ENCODE data around the gene NBAS. TPM values are rescaled to one million over a fixed set of nuclear protein-coding genes. Genes with fewer than 3 reads are reported as not detected.
"Not testable (repeated sequence)": the region's sequence is repeated elsewhere in the genome, so short reads cannot be mapped to it uniquely, and the experiment has no call there.

Gene NBAS
- total RNA-seq, 1 donor from 2014 or later = 52.9 TPM

- TF ChIP-seq CTCF (IDR thresholded peaks at IDR 0.05; ENCODE audit: unreplicated experiment) = no peak
- H3K27ac Mint-ChIP-seq = no peak overlapping the region
- H3K27me3 Mint-ChIP-seq (ENCODE audit: low read depth) = no peaks in the 10 kb centered on the region
- H3K4me3 Mint-ChIP-seq = no peak overlapping the region
- DNase-seq (ENCODE audit: low spot score in 2 of 2, unreplicated experiment in 2 of 2) = no peak
- no peaks in the 10 kb centered on the region for H3K9me3 Mint-ChIP-seq
- peaks cover 36% of the 10 kb centered on the region for H3K36me3 Mint-ChIP-seq
- H3K4me1 Mint-ChIP-seq = no peaks in the 10 kb centered on the region
Observed at GRCh38 chr2:15531095-15531854, 29.9 kb downstream of the NBAS start.

GRCh38 chr2:15527074-15527739, 33.9 kb downstream of the NBAS start:
- H3K27me3 Mint-ChIP-seq (ENCODE audit: low read depth) = no peaks in the 10 kb centered on the region
- no peak overlapping the region for H3K27ac Mint-ChIP-seq
- H3K4me3 Mint-ChIP-seq = no peak overlapping the region
- H3K36me3 Mint-ChIP-seq = peaks cover 34% of the 10 kb centered on the region
- no peak for DNase-seq (ENCODE audit: low spot score in 2 of 2, unreplicated experiment in 2 of 2)
- TF ChIP-seq CTCF (IDR thresholded peaks at IDR 0.05; ENCODE audit: unreplicated experiment) = no peak
- no peaks in the 10 kb centered on the region for H3K9me3 Mint-ChIP-seq
- no peaks in the 10 kb centered on the region for H3K4me1 Mint-ChIP-seq

- peaks cover 20% of the 10 kb centered on the region for H3K36me3 Mint-ChIP-seq
- H3K27me3 Mint-ChIP-seq (ENCODE audit: low read depth) = no peaks in the 10 kb centered on the region
- H3K4me3 Mint-ChIP-seq = no peak overlapping the region
- no peaks in the 10 kb centered on the region for H3K9me3 Mint-ChIP-seq
- no peak for TF ChIP-seq CTCF (IDR thresholded peaks at IDR 0.05; ENCODE audit: unreplicated experiment)
- DNase-seq (ENCODE audit: low spot score in 2 of 2, unreplicated experiment in 2 of 2) = no peak
- no peak overlapping the region for H3K27ac Mint-ChIP-seq
- H3K4me1 Mint-ChIP-seq = no peaks in the 10 kb centered on the region
Observed at GRCh38 chr2:15521641-15522181, 39.4 kb downstream of the NBAS start.

GRCh38 chr2:15520346-15520745, 40.8 kb downstream of the NBAS start:
- H3K4me1 Mint-ChIP-seq = no peaks in the 10 kb centered on the region
- peaks cover 12% of the 10 kb centered on the region for H3K36me3 Mint-ChIP-seq
- no peak for TF ChIP-seq CTCF (IDR thresholded peaks at IDR 0.05; ENCODE audit: unreplicated experiment)
- H3K27me3 Mint-ChIP-seq (ENCODE audit: low read depth) = no peaks in the 10 kb centered on the region
- no peak overlapping the region for H3K4me3 Mint-ChIP-seq
- DNase-seq (ENCODE audit: low spot score in 2 of 2, unreplicated experiment in 2 of 2) = no peak
- H3K9me3 Mint-ChIP-seq = no peaks in the 10 kb centered on the region
- no peak overlapping the region for H3K27ac Mint-ChIP-seq

- not testable (repeated sequence) for H3K9me3 Mint-ChIP-seq; H3K4me3 Mint-ChIP-seq; H3K4me1 Mint-ChIP-seq; H3K27me3 Mint-ChIP-seq (ENCODE audit: low read depth); H3K27ac Mint-ChIP-seq; DNase-seq (ENCODE audit: low spot score in 2 of 2, unreplicated experiment in 2 of 2)
- peaks cover 18% of the 10 kb centered on the region for H3K36me3 Mint-ChIP-seq
Observed at GRCh38 chr2:15518759-15519158, 42.4 kb downstream of the NBAS start.

- Mint-ChIP-seq H3K36me3 (peaks cover 23% of the 10 kb centered on the region), H3K4me1 (no peaks in the 10 kb centered on the region), H3K27me3 (ENCODE audit: low read depth) (no peaks in the 10 kb centered on the region), H3K9me3 (no peaks in the 10 kb centered on the region), H3K4me3 (no peak overlapping the region), H3K27ac (no peak overlapping the region)
- TF ChIP-seq CTCF (IDR thresholded peaks at IDR 0.05; ENCODE audit: unreplicated experiment) = no peak
- DNase-seq (ENCODE audit: low spot score in 2 of 2, unreplicated experiment in 2 of 2) = no peak
Observed at GRCh38 chr2:15517793-15518192, 43.3 kb downstream of the NBAS start.

Measured in mesothelial cell of epicardium (in vitro differentiated cells).